GM19324 (cell line): ENCODE data around the gene GNG13.
"Not testable (repeated sequence)": the region's sequence is repeated elsewhere in the genome, so short reads cannot be mapped to it uniquely, and the experiment has no call there.

ENCODE experiments used
- ATAC-seq: cut with Tn5 transposase; IDR thresholded peaks from one replicate; pipeline ENCODE4 v1.9.1; 2021; ENCODE audit warnings: mild to moderate bottlenecking, moderate library complexity; ENCODE audit not compliant: unreplicated experiment, low FRiP score

The GNG13 gene

DNA sequence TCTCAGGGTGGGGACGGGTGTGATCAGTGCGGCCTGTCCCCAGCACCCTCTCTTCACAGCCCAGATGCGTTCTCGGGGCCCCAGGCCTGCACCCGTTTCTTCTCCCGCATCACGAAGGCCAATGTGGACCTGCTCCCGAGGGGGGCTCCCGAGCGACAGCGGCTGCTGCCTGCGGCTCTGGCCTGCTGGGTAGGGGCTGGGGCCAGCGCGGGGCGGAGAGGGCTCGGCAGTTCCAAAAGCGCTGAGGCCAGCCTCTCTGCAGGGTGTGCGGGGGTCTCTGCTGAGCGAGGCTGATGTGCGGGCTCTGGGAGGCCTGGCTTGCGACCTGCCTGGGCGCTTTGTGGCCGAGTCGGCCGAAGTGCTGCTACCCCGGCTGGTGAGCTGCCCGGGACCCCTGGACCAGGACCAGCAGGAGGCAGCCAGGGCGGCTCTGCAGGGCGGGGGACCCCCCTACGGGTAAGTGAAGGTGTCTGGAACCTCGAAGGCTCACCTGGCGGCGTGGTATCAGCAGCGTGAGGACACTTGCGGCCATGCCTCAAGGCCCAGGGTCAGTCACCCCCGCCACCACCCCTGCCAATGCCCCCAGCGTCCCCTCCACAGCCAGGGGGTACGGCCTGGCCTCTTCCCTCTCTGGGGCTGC, 35.6 kb downstream of the GNG13 start:
- ATAC-seq: no peak

DNA sequence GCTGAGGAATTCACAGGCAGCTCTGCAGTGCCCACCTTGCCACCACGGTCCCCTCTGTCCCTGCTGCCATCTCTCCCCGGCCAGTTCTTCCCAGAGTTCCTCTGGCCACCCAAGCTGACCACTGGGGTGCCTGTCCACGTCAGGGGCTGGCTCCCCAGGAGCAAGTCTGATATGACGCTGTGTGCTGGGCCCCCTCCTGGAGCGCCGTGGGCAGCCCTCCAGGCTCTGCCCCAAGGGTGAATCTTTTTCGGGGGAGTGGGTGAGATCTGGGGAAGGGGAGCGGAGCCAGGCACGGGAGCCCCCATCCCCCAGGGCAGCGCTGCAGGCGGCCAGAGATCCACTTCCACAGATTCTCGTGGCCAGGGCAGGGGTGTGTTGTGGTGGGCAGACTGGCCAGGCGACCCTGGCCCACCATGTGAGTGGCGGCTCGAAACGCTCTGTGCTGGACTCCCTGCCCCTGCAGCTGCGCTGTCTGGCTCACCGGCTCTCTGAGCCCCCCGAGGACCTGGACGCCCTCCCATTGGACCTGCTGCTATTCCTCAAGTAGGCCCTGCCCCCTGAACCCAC, 36.3 kb downstream of the GNG13 start:
- ATAC-seq: no peak

DNA sequence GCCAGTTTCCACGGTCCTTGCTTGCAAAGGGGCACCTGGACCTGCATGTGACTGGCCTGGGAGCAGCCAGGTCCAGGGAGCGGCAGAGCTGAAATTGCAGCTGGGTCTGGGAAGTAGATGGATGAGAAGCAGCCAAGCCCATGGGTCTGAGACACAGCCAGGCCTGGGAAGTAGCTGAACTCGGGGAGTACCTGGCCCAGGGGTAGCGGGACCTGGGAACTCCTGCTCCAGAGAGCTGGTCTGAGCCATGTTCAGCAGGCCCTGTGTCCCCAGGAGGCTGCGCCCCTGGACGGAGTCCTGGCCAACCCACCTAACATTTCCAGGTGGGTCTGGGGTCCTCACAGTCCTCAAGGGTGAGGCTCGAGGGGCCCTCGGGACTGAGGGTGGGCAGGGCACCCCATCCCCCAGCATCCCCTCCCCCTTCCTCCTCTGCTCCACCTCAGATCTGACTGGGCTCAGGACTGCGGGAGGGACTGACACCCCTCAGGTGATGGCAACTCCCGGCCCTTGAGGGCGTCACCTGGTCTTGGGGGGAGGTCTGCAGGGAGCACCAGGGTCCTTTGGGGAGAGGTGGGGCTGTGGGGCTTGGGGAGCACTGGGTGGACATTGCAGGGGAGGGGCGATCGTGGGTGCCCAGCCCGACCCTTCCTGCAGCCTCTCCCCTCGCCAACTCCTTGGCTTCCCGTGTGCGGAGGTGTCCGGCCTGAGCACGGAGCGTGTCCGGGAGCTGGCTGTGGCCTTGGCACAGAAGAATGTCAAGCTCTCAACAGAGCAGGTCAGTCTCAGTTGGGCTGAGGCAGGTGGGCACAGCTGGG, 37.0 kb downstream of the GNG13 start:
- ATAC-seq: no peak

DNA sequence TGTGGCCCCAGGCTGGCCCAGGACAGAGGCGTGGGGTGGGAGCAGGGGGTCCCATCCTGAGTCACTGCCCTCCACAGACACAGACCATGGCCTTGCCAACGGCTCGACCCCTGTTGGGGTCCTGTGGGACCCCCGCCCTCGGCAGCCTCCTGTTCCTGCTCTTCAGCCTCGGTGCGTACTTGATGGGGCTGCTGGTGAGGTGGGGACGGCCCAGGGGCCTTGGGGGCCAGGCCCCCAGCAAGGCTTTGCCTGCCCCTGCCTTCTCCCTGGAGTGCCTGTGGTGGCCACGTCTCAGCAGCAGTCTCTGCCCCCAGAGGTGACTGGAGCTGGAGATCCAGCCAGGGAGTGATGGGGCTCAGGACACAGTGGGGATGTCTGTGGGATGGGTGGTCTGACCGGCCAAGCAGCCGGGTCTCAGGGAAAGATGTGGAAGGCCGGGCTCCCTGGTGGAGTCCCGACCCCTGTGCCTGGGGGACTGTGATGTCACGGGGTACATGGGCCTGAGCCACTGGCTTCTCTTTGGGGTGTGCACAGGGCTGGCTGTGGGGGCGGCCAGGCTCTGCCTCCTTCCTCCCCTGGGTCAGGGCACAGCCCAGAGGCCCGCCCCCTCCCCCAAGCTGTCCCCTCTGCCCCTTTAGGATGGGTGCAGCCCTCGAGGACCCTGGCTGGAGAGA, 37.8 kb downstream of the GNG13 start:
- ATAC-seq: no peak

DNA sequence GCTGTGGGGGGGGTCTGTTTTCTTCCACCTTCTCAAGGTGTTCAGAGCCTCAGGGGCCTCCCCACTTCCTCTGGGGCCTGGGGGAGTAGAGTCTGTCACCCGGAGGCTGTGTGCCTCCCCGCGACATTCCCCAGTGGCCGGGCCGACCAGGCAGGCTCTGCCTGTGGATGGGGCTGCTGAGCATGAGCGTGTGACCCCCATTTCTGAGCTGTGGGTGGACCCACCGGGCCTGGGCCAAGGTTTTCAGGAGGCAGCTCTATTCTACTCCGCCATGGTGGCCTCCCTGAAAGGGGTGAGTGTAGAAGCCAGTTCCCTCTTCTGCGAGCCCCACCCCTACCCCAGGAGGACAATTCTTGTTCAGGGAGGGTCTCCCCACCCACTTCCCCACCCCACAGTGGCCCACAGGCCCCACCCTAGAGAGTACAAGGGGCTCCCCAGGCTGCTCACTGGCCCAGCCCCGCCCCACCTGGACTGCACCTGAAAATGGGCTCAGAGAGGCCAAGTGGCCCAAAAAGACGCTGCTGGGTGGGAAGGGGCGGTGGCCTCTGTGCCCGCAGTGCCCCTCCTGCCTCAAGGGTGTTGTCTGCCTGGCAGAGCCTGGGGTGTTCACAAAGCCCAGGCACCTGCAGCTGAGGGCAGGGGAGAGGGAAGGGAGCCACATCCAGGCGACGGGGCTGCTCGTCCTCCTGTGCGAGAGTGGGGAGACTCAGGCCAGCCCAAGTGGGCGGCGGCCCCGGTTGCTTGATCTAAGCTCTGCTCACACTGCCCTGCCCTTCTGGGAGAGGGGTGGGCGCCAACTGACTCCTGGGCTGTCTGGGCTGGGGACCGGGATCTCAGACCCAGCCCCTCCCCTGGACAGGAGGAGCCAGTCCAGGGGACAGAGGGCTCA, 38.7 kb downstream of the GNG13 start:
- no peak for ATAC-seq

DNA sequence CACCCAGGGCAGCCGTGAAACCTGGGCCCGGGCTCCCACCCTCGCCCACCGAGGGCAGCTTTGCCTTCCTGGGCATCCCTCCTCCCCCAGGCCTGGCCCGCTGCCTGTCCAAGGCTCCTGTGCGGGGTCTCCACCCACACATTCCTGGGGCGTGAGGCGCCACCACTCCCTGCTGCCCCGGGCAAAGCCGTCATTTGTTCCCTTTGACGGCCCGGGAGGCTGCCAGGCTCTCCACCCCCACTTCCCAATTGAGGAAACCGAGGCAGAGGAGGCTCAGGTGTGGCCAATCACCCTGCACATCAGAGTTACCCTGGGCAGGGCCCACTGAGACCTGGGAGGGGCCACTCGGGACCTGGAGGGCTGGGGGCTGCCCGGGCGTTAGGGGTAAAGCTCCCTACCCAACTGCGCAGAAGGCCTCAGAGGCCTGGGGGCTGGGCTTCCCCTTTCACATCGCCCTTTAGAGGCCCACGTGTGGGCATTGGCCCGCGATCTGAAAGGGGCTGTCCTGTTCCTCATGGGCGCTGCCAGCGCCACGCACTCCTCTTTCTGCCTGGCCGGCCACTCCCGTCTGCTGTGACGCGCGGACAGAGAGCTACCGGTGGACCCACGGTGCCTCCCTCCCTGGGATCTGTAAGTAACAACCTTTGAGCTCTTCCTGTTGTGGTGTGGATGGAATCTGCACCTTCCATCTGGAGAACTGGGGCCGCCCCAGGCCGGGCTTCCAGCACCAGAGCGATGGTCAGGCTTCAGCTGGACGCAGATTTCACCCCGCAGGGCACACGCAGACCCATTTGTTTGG, 39.8 kb downstream of the GNG13 start, which contains the start of gene MSLN:
Gene MSLN, plus strand, starts transcription at position 190 of the 799 bp plus-strand sequence. CDS start 1,947 bp downstream, outside the sequence.
- no peak for ATAC-seq

DNA sequence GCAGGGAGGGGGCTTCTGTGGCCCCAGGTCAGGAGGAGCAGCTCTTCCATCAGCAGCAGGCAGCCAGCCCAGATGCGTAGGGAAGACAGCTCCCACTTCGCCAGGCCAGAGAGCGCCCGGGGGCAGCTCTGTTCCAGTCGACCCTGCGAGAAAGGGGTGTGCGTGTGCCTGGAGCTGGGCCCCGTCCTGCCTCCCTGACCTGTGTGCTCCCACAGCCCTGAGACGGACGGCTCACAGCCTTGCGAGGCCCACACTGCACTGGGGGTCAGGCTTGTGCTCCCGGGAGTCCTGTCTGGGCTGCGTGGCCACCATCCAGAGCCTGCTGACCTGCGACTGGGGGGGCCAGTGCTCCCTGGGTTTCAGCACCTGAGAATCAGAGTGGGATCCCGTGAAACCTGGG, 40.5 kb downstream of the GNG13 start:
- ATAC-seq: no peak

DNA sequence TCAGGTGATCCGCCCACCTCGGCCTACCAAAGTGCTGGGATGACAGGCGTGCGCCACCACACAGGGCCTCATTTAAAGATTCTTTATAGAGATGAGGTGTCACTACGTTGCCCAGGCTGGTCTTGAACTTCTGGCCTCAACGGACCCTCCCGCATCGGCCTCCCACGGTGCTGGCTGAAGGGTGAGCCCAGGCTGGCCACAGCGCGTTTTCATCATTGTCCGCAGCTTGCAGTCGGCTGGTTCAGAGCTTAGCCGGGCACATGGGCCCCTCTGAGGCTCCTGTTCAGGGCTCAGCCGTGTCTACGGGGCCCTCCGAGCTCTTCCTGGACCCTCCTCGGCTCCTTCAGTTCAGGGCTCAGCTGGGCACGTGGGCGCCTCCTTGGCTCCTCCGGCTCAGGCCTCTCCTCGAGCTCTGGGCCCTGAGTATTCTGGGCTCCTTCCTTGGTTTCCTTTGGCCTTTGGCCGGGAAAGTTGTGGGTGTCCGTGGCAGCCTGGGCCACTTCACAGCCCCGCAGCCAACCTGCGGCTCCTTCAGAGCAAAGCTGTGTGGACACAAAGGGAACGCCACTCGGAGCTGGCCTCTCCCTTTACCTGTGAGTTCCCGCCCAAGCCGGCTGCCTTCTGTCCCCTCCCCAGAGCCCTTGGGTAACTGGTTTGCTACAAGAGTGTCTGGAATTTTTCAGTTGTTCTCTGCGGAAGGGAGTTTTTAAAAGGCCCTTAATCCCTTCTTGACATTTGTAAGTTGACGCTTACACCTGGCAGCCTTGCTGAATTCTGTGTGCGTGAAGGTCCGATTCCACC, 41.2 kb downstream of the GNG13 start:
- no peak for ATAC-seq

DNA sequence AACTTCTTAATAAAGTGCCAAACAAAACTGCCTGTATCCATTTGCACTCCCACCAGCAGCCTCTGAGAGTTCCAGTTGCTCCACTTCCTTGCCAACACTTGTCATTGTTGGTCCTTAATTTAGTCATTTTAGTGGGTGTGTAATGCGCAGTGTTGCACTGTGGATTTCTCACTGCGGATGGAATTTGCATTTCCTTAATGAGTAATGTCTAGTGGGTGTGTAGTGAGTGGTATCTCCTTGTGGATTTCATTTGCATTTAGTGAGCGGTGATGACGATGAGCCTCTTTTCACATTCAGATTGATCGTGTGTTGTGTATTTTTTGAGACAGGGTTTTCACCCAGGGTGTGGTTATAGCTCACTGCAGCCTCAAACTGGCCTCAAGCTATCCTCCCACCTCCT, 44.1 kb downstream of the GNG13 start:
- ATAC-seq: no peak

DNA sequence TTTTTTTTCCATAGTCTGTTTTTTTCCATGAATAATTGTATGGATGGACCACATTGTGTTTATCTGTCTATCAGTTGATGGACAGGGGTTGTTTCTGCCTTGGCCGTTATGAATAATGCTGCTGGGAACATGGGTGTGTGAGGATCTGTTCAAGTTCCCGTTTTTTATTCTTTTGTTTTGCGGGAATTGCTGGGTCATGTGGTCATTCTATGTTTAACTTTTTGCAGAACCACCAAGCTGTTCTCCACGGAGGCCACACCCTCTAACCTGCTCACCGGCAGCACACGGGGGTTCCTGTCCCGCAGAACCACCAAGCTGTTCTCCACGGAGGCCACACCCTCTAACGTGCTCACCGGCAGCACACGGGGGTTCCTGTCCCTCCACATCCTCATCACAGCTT, 45.9 kb downstream of the GNG13 start:
- ATAC-seq: no peak

DNA sequence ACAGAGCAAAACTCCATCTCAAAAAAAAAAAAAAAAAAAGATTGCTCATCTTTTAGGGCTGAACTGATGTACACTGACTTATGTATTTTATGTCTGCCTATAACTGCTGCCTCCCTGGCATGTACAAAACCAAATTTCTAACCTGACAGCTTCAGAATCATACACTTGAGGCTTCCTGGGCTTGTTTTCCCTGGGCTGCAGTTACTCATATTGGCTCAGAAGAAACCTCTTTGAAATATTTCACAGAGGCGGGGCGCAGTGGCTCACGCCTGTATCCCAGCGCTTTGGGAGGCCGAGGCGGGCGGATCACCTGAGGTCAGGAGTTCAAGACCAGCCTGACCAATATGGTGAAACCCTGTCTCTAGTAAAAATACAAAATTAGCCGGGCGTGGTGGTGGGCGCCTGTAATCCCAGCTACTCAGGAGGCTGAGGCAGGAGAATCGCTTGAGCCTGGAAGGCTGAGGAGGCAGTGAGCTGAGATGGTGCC, 46.4 kb downstream of the GNG13 start:
- ATAC-seq: not testable (repeated sequence)

DNA sequence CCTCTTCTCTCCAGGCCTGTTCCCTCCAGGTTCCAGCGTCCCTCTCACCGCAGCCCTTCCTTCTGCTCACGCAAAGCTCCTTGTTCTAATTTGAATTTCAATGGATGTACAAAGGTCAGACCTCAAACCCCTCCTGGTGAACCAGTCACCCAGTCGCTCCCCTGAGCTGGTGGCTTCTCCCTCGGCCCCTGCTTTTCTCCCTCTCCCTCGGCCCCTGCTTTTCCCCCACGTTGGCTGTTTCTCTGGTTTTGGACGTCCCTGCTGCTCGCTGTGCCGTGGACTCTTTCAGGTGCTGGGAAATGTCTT, 48.6 kb downstream of the GNG13 start:
- ATAC-seq: no peak

DNA sequence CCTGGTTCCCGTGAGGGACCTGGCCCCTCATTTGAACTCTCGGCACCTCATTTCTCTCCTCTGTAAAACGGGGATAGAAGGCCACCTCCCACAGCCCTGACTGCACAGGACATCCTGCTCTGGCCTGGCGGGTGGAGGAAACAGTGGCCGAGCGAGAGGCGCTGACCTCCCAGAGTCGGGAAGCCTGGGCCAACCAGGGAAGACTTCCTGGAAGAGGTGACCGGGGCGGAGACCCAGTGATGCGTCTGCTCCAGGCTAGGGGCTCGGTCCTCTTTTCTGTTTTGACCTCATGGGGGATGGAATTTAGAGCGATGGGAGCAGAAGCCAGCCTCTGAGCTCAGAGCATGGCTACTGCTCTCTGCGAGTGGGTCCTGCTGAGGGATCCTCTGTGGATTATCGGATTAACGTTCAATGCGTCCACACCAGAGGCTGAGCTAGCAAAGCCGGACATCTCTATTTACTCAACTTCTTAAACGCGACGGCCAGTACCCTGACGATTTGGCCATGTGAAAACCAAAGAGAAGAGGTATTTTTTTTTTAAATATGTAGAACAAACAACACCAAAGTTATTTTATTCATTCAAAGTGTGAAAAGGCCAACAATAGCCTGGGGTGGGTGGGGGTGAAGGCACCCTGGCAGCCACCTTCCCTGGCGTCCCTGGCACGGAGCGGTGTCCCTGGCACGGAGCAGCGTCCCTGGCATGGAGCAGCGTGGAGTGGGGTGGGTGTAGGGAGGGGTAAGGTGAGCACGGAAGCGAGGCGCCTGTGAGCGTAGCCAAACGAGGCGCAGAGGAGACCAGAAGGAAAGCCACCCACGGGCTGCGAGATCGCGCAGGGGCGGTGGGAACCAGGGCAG, 49.2 kb downstream of the GNG13 start:
- no peak for ATAC-seq

DNA sequence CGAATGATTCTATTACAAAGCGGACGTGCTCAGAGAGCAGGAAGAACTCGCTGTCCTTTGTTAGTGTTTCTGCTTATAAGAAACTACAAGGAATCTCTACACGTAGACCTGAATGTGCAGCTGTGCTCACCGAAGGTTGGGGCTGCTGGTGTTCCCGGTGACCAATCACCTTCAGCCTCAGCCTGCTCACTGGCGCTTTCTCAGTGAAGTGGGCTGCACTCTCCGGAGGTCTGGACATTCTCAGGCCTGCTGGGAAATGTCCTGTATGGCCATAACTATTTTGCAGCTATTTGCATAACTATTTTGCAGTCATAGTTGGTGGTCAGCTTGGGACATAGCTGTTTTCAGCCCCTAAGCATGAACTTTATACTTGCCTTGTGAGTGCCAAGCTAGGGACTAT, 50.0 kb downstream of the GNG13 start:
- no peak for ATAC-seq

DNA sequence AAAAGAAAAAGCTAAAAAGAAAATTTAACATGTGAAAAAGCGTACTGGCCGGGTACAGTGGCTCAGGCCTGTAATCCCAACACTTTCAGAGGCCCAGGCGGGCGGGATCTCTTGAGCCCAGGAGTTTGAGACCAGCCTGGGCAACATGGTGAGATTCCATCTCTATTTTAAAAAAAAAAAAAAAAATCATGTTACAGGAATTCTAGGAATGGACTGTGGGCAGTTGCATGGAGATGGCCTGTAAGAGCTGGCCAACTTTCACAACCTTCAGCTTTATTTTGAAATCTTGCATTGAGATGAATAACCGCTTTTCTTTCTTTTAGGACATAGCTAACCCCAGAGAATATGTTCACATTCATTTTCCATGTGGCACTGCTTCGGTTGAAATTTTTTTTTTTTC, 51.5 kb downstream of the GNG13 start:
- no peak for ATAC-seq
